H1 (cell line): ENCODE data around the gene POU4F1. TPM values are rescaled to one million over a fixed set of nuclear protein-coding genes. Genes with fewer than 3 reads are reported as not detected.

Source experiments
- CTCF ChIA-PET: fragments of 300-600 bp; sonication (Branson Sonifier 250); formaldehyde crosslinking; loops from one replicate; lab custom pipeline; 2021; ENCODE audit not compliant: partially characterized antibody; lab: Charles Lee
- POLR2A ChIA-PET: fragments of 300-600 bp; sonication (Branson Sonifier 250); formaldehyde crosslinking; loops from one replicate; lab custom pipeline; 2021; ENCODE audit warnings: inconsistent platforms; ENCODE audit not compliant: partially characterized antibody; lab: Charles Lee
- DNase-seq, 2 experiments: peaks; one replicate each; pipeline versions ENCODE4 v3.0.0 to v3.0.0-alpha.2; 2010 to 2022; ENCODE audit warnings: low spot score in 2 of 2, low read depth in 1 of 2, mixed read lengths in 1 of 2
- FAIRE-seq: peaks from 2 replicates; lab custom pipeline; 2011; peaks lifted over from hg19 to GRCh38; lab: Jason Lieb, UNC
- H2AFZ ChIP-seq: 2 replicates; pipeline ENCODE4 v1.8.1; 2012; ENCODE audit warnings: low read length, inconsistent platforms
- H2AK5ac ChIP-seq: 2 replicates; pipeline ENCODE4 v1.6.1; 2013; ENCODE audit warnings: low read depth, low read length
- H2BK120ac ChIP-seq: replicated peaks from 2 replicates; pipeline ENCODE3; 2013; ENCODE audit warnings: low read depth, low read length, inconsistent platforms
- H2BK12ac ChIP-seq: 2 replicates; pipeline ENCODE4 v1.6.1; 2013; ENCODE audit warnings: low read depth, low read length
- H2BK15ac ChIP-seq: 2 replicates; pipeline ENCODE4 v1.6.1; 2013; ENCODE audit warnings: low read length
- H2BK20ac ChIP-seq: 2 replicates; pipeline ENCODE4 v1.6.1; 2013; ENCODE audit warnings: low read length
- H2BK5ac ChIP-seq: 2 replicates; pipeline ENCODE4 v1.6.1; 2013; ENCODE audit warnings: low read depth, low read length
- H3K14ac ChIP-seq: 2 replicates; pipeline ENCODE4 v1.6.1; 2013; ENCODE audit warnings: inconsistent platforms; ENCODE audit not compliant: insufficient read length
- H3K18ac ChIP-seq: 2 replicates; pipeline ENCODE4 v1.6.1; 2013; ENCODE audit warnings: low read length; ENCODE audit errors: extremely low read depth
- H3K23ac ChIP-seq: 2 replicates; pipeline ENCODE4 v1.6.1; 2013; ENCODE audit warnings: inconsistent platforms; ENCODE audit not compliant: insufficient read length
- H3K23me2 ChIP-seq: 2 replicates; pipeline ENCODE4 v1.6.1; 2013; ENCODE audit warnings: low read depth, low read length
- H3K27ac ChIP-seq: 2 replicates; pipeline ENCODE4 v1.6.1; 2011; ENCODE audit warnings: low read depth, low read length, inconsistent platforms
- H3K27me3 ChIP-seq, 4 experiments: replicated peaks in 1 of 4; 1 replicate in 1 of 4; 2 replicates in 3 of 4; pipeline versions ENCODE4 v1.6.1 to v1.8.1; 2011 to 2013; ENCODE audit warnings: low read length in 3 of 4, mild to moderate bottlenecking in 3 of 4, inconsistent platforms in 2 of 4, mixed read lengths in 2 of 4, moderate library complexity in 1 of 4; ENCODE audit not compliant: control insufficient read depth in 3 of 4, insufficient read depth in 3 of 4; ENCODE audit errors: extremely low read depth in 1 of 4
- H3K36me3 ChIP-seq, 4 experiments: 2 replicates each; pipeline versions ENCODE4 v1.6.1 to v1.8.1; 2011 to 2013; ENCODE audit warnings: mild to moderate bottlenecking in 4 of 4, low read length in 3 of 4, moderate library complexity in 2 of 4, control low read depth in 1 of 4, inconsistent platforms in 1 of 4; ENCODE audit not compliant: insufficient read depth in 4 of 4, control insufficient read depth in 2 of 4
- H3K4ac ChIP-seq: replicated peaks from 2 replicates; pipeline ENCODE3; 2013; ENCODE audit warnings: low read length, low read depth, mixed read lengths, inconsistent platforms; ENCODE audit not compliant: insufficient read length
- H3K4me1 ChIP-seq, 4 experiments: replicated peaks in 1 of 4; 1 replicate in 1 of 4; 2 replicates in 3 of 4; pipeline versions ENCODE4 v1.6.1 to v1.8.1; 2011 to 2013; ENCODE audit warnings: low read length in 3 of 4, inconsistent platforms in 2 of 4, mixed read lengths in 1 of 4; ENCODE audit not compliant: insufficient read depth in 4 of 4, control insufficient read depth in 3 of 4
- H3K4me2 ChIP-seq, 2 experiments: 2 replicates each; pipeline versions ENCODE4 v1.6.1 to v1.8.1; 2011 to 2013; ENCODE audit warnings: low read depth in 2 of 2, low read length in 2 of 2, control low read depth in 1 of 2, inconsistent platforms in 1 of 2, mild to moderate bottlenecking in 1 of 2; ENCODE audit not compliant: insufficient read depth in 1 of 2
- H3K4me3 ChIP-seq, 4 experiments: fragments of 200-600, 300-600 bp in 1 of 4; sonication (generic), shearing (Covaris generic), sonication (Bioruptor Twin) in 1 of 4; 2 replicates each; pipeline versions ENCODE4 v1.5.1 to v1.8.1; 2011 to 2016; ENCODE audit warnings: low read length in 4 of 4, low read depth in 3 of 4, control low read depth in 2 of 4, inconsistent platforms in 2 of 4, mild to moderate bottlenecking in 2 of 4, mixed read lengths in 1 of 4, moderate library complexity in 1 of 4; ENCODE audit not compliant: insufficient read depth in 2 of 4; ENCODE audit errors: extremely low read depth in 1 of 4
- H3K56ac ChIP-seq: replicated peaks from 2 replicates; pipeline ENCODE3; 2013; ENCODE audit warnings: low read depth, mild to moderate bottlenecking, mixed read lengths, low read length, inconsistent platforms; ENCODE audit not compliant: insufficient read length
- H3K79me1 ChIP-seq: 2 replicates; pipeline ENCODE4 v1.6.1; 2013; ENCODE audit warnings: low read depth, low read length, control low read depth
- H3K79me2 ChIP-seq, 2 experiments: 2 replicates each; pipeline versions ENCODE4 v1.6.1 to v1.8.1; 2012 to 2013; ENCODE audit warnings: low read length in 2 of 2, mild to moderate bottlenecking in 2 of 2, inconsistent platforms in 1 of 2; ENCODE audit not compliant: insufficient read depth in 2 of 2, control insufficient read depth in 1 of 2
- H3K9ac ChIP-seq, 4 experiments: replicated peaks in 1 of 4; 1 replicate in 1 of 4; 2 replicates in 3 of 4; pipeline versions ENCODE4 v1.6.1 to v1.8.1; 2011 to 2013; ENCODE audit warnings: low read depth in 3 of 4, low read length in 3 of 4, control low read depth in 2 of 4, mild to moderate bottlenecking in 2 of 4, moderate library complexity in 2 of 4, inconsistent platforms in 1 of 4; ENCODE audit errors: extremely low read depth in 1 of 4
- H3K9me3 ChIP-seq, 2 experiments: 2 replicates each; pipeline versions ENCODE4 v1.6.1 to v1.8.1; 2012 to 2013; ENCODE audit warnings: mild to moderate bottlenecking in 2 of 2, moderate library complexity in 2 of 2, control low read depth in 1 of 2, inconsistent platforms in 1 of 2, low read depth in 1 of 2, low read length in 1 of 2, mixed read lengths in 1 of 2; ENCODE audit not compliant: insufficient read depth in 2 of 2
- H4K20me1 ChIP-seq, 2 experiments: replicated peaks in 1 of 2; 2 replicates each; pipeline versions ENCODE3 to v1.8.1; 2011 to 2013; ENCODE audit warnings: inconsistent platforms in 2 of 2, low read length in 2 of 2, mild to moderate bottlenecking in 1 of 2; ENCODE audit not compliant: insufficient read depth in 2 of 2, control insufficient read depth in 1 of 2
- H4K5ac ChIP-seq: 2 replicates; pipeline ENCODE4 v1.6.1; 2013; ENCODE audit warnings: low read length, low read depth, mixed read lengths, inconsistent platforms; ENCODE audit not compliant: insufficient read length
- H4K8ac ChIP-seq: 2 replicates; pipeline ENCODE4 v1.8.0; 2013; ENCODE audit warnings: mild to moderate bottlenecking, moderate library complexity, low read length, inconsistent platforms; ENCODE audit not compliant: insufficient read depth; ENCODE audit errors: extremely low read depth
- H4K91ac ChIP-seq: replicated peaks from 2 replicates; pipeline ENCODE3; 2013; ENCODE audit warnings: low read length, mixed read lengths, inconsistent platforms; ENCODE audit not compliant: insufficient read length
- BACH1 ChIP-seq: IDR thresholded peaks from 2 replicates; pipeline ENCODE4 v1.6.1; 2012; ENCODE audit warnings: low read length, improper control_type of control experiment
- BCL11A ChIP-seq, 2 experiments: IDR thresholded peaks; one replicate each; pipeline ENCODE4 v1.6.1; 2011; ENCODE audit warnings: low read depth in 2 of 2, low read length in 2 of 2, mild to moderate bottlenecking in 2 of 2
- BRCA1 ChIP-seq: IDR thresholded peaks from 2 replicates; pipeline ENCODE4 v1.6.1; 2012; ENCODE audit warnings: low read depth, low read length, improper control_type of control experiment
- CBX8 ChIP-seq: fragments of 300-800, 300-1000 bp; sonication (generic); IDR thresholded peaks from 2 replicates; pipeline ENCODE4 v1.7.1; 2016; ENCODE audit warnings: low read depth, low read length, borderline replicate concordance
- CHD1 ChIP-seq: IDR thresholded peaks from 2 replicates; pipeline ENCODE4 v1.6.1; 2012; ENCODE audit warnings: low read depth, low read length, improper control_type of control experiment
- GTF2F1 ChIP-seq: IDR thresholded peaks from 2 replicates; pipeline ENCODE4 v1.6.1; 2012; ENCODE audit warnings: low read depth, low read length, improper control_type of control experiment, borderline replicate concordance
- HDAC6 ChIP-seq: IDR thresholded peaks from one replicate; pipeline ENCODE4 v1.7.1; 2012; ENCODE audit warnings: low read depth, mild to moderate bottlenecking, inconsistent platforms, low read length, moderate library complexity
- POLR2A ChIP-seq, 2 experiments: IDR thresholded peaks; 1 replicate in 1 of 2; 2 replicates in 1 of 2; pipeline ENCODE4 v1.6.1; 2011; ENCODE audit warnings: low read depth in 2 of 2, low read length in 2 of 2, mild to moderate bottlenecking in 2 of 2; ENCODE audit errors: control extremely low read depth in 1 of 2
- WGBS, 2 experiments: shearing (Covaris generic) in 1 of 2; methylation state at CpG; one replicate each; pipeline versions ENCODE4 v1.1.6 to v1.1.7; 2013 to 2015; ENCODE audit warnings: low lambda C conversion rate in 2 of 2, mixed read lengths in 2 of 2, inconsistent platforms in 1 of 2, low coverage in 1 of 2, missing lambda C conversion rate in 1 of 2; ENCODE audit not compliant: insufficient replicate concordance in 2 of 2, insufficient coverage in 1 of 2, insufficient read length in 1 of 2; ENCODE audit errors: extremely low coverage in 1 of 2, missing lambda C conversion rate in 1 of 2; 5-methylcytosine and 5-hydroxymethylcytosine counted together
- polyA plus RNA-seq, 7 experiments: library from polyadenylated mRNA; depleted of rRNA in 3 of 7; stranded (reverse) in 5 of 7; unstranded in 2 of 7; fragments of >200 nt in 5 of 7; fragments of 200-250 nt in 2 of 7; gene quantifications; 1 replicate in 5 of 7; 2 replicates in 1 of 7; 4 replicates in 1 of 7; pipeline versions ENCODE4 v1.2.1 to v1.2.3, GENCODE V29; 2011 to 2013; ENCODE audit warnings: missing spikeins in 2 of 7, mixed read lengths in 2 of 7
- total RNA-seq: library from RNA; stranded (reverse); fragmentation: NEBNext Ultra II Directional; extraction: Animal tissue kit (Norgen Biotek cat#: 25700); gene quantifications from 2 replicates; pipeline ENCODE4 v1.2.1, GENCODE V29; 2021

The POU4F1 gene
- total and polyA plus RNA-seq, 2 of the 8 experiments (the other 6 are each of a cell fraction or from before 2014, with no cell fraction given), result 0.09 to 0.32 TPM

DNA sequence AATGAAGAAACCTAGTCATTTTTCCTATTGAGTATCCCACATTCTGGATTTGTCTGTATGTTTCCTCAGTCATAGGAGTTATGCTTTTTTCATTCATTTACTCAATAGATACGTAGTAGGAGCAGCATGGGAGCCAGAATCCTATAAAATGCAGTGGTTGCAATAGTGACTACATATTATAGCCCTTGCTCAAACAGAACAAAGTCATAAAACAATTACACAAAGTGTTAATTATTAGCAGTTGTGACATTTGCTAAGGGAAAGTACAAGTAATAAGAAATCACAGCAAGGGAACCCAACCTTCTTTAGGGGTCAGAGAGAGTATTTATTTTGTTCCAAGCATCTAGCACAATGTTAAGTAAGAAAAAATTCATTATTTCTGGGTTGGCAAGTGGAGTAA, 27.7 kb upstream of the POU4F1 start:
- Histone ChIP-seq H4K91ac (no peak overlapping the region), H3K4me2 (no peak overlapping the region), H3K14ac (no peak overlapping the region), H3K56ac (no peak overlapping the region), H3K9ac (no peak overlapping the region), H3K27ac (no peak overlapping the region), H3K23me2 (no peaks in the 10 kb centered on the region), H3K4me1 (no peaks in the 10 kb centered on the region)
- FAIRE-seq, result no peak
- no peak for TF ChIP-seq CBX8
- no peak for TF ChIP-seq CHD1
- TF ChIP-seq HDAC6, result no peak
- no peak for TF ChIP-seq BCL11A (IDR thresholded peaks at IDR 0.05; ENCODE audit: low read depth in 2 of 2, low read length in 2 of 2)
- TF ChIP-seq GTF2F1, result no peak
- no peak for TF ChIP-seq POLR2A (IDR thresholded peaks at IDR 0.05; ENCODE audit: control extremely low read depth in 1 of 2, low read depth in 2 of 2, low read length in 2 of 2)
- TF ChIP-seq BACH1, result no peak
- TF ChIP-seq BRCA1, result no peak
- TF ChIP-seq, all 59 proteins: peak for 0
- ChIA-PET CTCF (no interaction called here), POLR2A (no interaction called here)
- no peaks in the 10 kb centered on the region for H3K79me1 ChIP-seq
- no peak overlapping the region for H2BK20ac ChIP-seq
- H3K23ac ChIP-seq, result no peak overlapping the region
- no peak for DNase-seq
- H4K20me1 ChIP-seq, result no peaks in the 10 kb centered on the region
- WGBS, 2 experiments, result 86% methylated on average over 1 of the region's 1 CpG; no CpG with 5 or more reads in 1 of the 2 experiments
- no peak overlapping the region for H2BK12ac ChIP-seq
- no peak overlapping the region for H2BK120ac ChIP-seq
- H3K27me3 ChIP-seq, result no peaks in the 10 kb centered on the region
- H3K79me2 ChIP-seq, result no peaks in the 10 kb centered on the region
- no peak overlapping the region for H3K18ac ChIP-seq
- no peak overlapping the region for H2BK15ac ChIP-seq
- no peak overlapping the region for H2AFZ ChIP-seq
- H4K5ac ChIP-seq, result no peak overlapping the region
- H4K8ac ChIP-seq, result no peak overlapping the region
- no peak overlapping the region for H2BK5ac ChIP-seq
- no peak overlapping the region for H3K4me3 ChIP-seq
- H3K9me3 ChIP-seq, result no peaks in the 10 kb centered on the region
- no peak overlapping the region for H3K4ac ChIP-seq
- no peak overlapping the region for H2AK5ac ChIP-seq
- peaks cover 3 to 60% (median 22%) of the 10 kb centered on the region in 4 experiments; a peak in 6 of 8 replicates for H3K36me3 ChIP-seq
